Caco-2 (cell line): ENCODE results near the gene COL13A1. TPM values are rescaled to one million over a fixed set of nuclear protein-coding genes. Genes with fewer than 3 reads are reported as not detected.
A peak's percentile ranks its signal among the peaks of the same experiment; 100 is the strongest.

Source experiments
- BruUV-seq: library from RNA; stranded (reverse); fragments of 400-500 nt; replicated peaks from 2 replicates; lab custom pipeline; 2021; lab: Mats Ljungman, UMichigan
- CTCF ChIA-PET: fragments of 300-600 bp; sonication (Branson Sonifier 250); formaldehyde crosslinking; loops from one replicate; lab custom pipeline; 2022; ENCODE audit warnings: antibody characterized with exemption; lab: Charles Lee
- POLR2A ChIA-PET: fragments of 300-600 bp; sonication (Branson Sonifier 250); formaldehyde crosslinking; loops from one replicate; lab custom pipeline; 2022; ENCODE audit warnings: antibody characterized with exemption; lab: Charles Lee
- DNase-seq, 2 experiments: peaks; one replicate each; pipeline versions ENCODE4 v3.0.0 to v3.0.0-alpha.2; 2020 to 2022
- H3K27me3 ChIP-seq: replicated peaks from 2 replicates; pipeline ENCODE4 v1.6.0; 2011; ENCODE audit warnings: low read length; ENCODE audit not compliant: control insufficient read depth, insufficient read depth
- H3K36me3 ChIP-seq: 2 replicates; pipeline ENCODE4 v1.5.1; 2011; ENCODE audit warnings: low read length; ENCODE audit not compliant: control insufficient read depth, insufficient read depth
- H3K4me1 ChIP-seq: fragments of 250-450 bp; sonication (Bioruptor Pico); 2 replicates; pipeline ENCODE4 v1.5.1; 2020; ENCODE audit warnings: mild to moderate bottlenecking
- H3K4me3 ChIP-seq: 2 replicates; pipeline ENCODE4 v1.5.1; 2011; ENCODE audit warnings: low read depth, mild to moderate bottlenecking, control low read depth, low read length
- H3K9me3 ChIP-seq: fragments of 250-450 bp; sonication (Bioruptor Pico); 2 replicates; pipeline ENCODE4 v1.5.1; 2020; ENCODE audit warnings: mild to moderate bottlenecking, moderate library complexity
- H3K27ac Mint-ChIP-seq: one replicate; pipeline ENCODE4 v1.8.0; 2022; ENCODE audit warnings: mixed read lengths; ENCODE audit not compliant: unreplicated experiment
- H3K27me3 Mint-ChIP-seq: one replicate; pipeline ENCODE4 v1.8.0; 2022; ENCODE audit warnings: mixed read lengths; ENCODE audit not compliant: insufficient read depth, unreplicated experiment
- H3K36me3 Mint-ChIP-seq: one replicate; pipeline ENCODE4 v1.8.0; 2022; ENCODE audit warnings: mild to moderate bottlenecking, mixed read lengths; ENCODE audit not compliant: insufficient read depth, unreplicated experiment
- H3K4me1 Mint-ChIP-seq: one replicate; pipeline ENCODE4 v1.8.0; 2022; ENCODE audit warnings: low read depth, mixed read lengths; ENCODE audit not compliant: unreplicated experiment
- H3K4me3 Mint-ChIP-seq: one replicate; pipeline ENCODE4 v1.8.0; 2022; ENCODE audit warnings: mild to moderate bottlenecking, moderate library complexity, mixed read lengths; ENCODE audit not compliant: unreplicated experiment
- H3K9me3 Mint-ChIP-seq: one replicate; pipeline ENCODE4 v1.8.0; 2022; ENCODE audit warnings: mixed read lengths; ENCODE audit not compliant: unreplicated experiment
- intact Hi-C: fragments of 100-400 bp; cut with micrococcal nuclease; formaldehyde crosslinking; loops from one replicate; pipeline ENCODE4 v1.10.0; 2022; ENCODE audit not compliant: unreplicated experiment
- total RNA-seq: library from RNA; stranded (reverse); gene quantifications from 2 replicates; pipeline ENCODE4 v1.2.3, GENCODE V29; 2022
- TF ChIP-seq, protein P1 (sequence below), 2 experiments: fragments of 200-600 bp in 1 of 2; IDR thresholded peaks; 1 replicate in 1 of 2; 2 replicates in 1 of 2; pipeline versions ENCODE4 v1.5.1 to v1.8.0; 2011 to 2022; ENCODE audit warnings: antibody characterized with exemption in 1 of 2, control low read depth in 1 of 2, inconsistent platforms in 1 of 2, low read depth in 1 of 2, low read length in 1 of 2, mild to moderate bottlenecking in 1 of 2, moderate library complexity in 1 of 2; ENCODE audit not compliant: insufficient read depth in 1 of 2, severe bottlenecking in 1 of 2, unreplicated experiment in 1 of 2

The COL13A1 gene
- total RNA-seq, 1 experiment from 2014 or later: not detected

DNA sequence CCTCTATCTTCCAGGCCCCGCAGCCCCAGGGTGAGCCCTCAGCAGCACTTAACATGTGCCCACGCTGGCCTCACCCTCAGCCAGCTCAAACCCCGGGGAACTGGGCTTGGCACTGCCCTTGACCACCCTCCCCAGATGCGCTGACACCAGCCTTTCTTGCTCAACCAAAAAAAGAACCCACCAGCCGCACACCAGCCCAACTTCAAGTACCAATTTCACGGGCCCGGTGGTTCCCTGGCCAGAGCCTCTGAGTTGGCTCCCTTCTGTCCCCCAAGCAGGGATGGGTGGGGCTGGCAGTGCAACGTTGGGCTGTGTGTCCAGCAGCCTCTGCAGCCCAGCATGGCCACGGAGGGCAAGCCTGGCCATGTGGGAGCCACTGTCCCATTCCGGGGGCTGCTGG is 96.3 kb downstream of the COL13A1 start:
- ChIA-PET POLR2A (no interaction called here), CTCF (interaction anchor here (5.6 to 6.0 kb wide), 2 partner anchors 14 to 18 kb away, joined by 43 to 90 read pairs; no protein-coding TSS in a partner anchor)
- no peak for DNase-seq
- Histone ChIP-seq H3K4me3 (no peak overlapping the region), H3K36me3 (no peaks in the 10 kb centered on the region), H3K27me3 (no peaks in the 10 kb centered on the region), H3K4me1 (peaks cover 37% of the 10 kb centered on the region), H3K9me3 (no peaks in the 10 kb centered on the region)
- H3K27me3 Mint-ChIP-seq: no peaks in the 10 kb centered on the region
- no peaks in the 10 kb centered on the region for H3K9me3 Mint-ChIP-seq
- TF ChIP-seq, protein P1, sequence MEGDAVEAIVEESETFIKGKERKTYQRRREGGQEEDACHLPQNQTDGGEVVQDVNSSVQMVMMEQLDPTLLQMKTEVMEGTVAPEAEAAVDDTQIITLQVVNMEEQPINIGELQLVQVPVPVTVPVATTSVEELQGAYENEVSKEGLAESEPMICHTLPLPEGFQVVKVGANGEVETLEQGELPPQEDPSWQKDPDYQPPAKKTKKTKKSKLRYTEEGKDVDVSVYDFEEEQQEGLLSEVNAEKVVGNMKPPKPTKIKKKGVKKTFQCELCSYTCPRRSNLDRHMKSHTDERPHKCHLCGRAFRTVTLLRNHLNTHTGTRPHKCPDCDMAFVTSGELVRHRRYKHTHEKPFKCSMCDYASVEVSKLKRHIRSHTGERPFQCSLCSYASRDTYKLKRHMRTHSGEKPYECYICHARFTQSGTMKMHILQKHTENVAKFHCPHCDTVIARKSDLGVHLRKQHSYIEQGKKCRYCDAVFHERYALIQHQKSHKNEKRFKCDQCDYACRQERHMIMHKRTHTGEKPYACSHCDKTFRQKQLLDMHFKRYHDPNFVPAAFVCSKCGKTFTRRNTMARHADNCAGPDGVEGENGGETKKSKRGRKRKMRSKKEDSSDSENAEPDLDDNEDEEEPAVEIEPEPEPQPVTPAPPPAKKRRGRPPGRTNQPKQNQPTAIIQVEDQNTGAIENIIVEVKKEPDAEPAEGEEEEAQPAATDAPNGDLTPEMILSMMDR (IDR thresholded peaks at IDR 0.05; ENCODE audit: insufficient read depth in 1 of 2, low read depth in 1 of 2, low read length in 1 of 2, severe bottlenecking in 1 of 2, unreplicated experiment in 1 of 2): no peak
- BruUV-seq: no TSS peak
- peaks cover 29% of the 10 kb centered on the region for H3K4me1 Mint-ChIP-seq
- H3K4me3 Mint-ChIP-seq: no peak overlapping the region
- H3K36me3 Mint-ChIP-seq: no peaks in the 10 kb centered on the region
- intact Hi-C loops: no loop called here
- H3K27ac Mint-ChIP-seq: peak overlapping the region; percentile 6

DNA sequence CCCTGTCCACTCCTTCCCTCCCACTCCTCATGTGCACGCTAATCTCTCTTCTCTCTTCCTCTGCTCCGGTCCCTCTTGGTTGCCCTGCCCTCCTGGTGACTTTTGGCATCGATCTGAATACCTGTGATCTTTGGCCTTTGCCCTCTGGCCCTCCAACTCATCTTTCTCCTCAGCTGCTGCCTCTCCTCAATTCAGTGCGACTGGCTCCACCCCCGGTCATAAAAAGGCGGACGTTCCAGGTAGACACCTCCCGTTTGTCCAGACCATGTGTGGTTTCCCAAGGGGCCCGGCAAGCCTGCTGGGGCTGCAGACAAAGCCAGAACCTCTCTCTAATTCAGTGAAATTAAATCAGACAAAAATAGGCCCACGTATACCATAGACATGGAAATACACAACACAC is 96.8 kb downstream of the COL13A1 start:
- intact Hi-C loops: no loop called here
- H3K9me3 Mint-ChIP-seq: no peaks in the 10 kb centered on the region

DNA sequence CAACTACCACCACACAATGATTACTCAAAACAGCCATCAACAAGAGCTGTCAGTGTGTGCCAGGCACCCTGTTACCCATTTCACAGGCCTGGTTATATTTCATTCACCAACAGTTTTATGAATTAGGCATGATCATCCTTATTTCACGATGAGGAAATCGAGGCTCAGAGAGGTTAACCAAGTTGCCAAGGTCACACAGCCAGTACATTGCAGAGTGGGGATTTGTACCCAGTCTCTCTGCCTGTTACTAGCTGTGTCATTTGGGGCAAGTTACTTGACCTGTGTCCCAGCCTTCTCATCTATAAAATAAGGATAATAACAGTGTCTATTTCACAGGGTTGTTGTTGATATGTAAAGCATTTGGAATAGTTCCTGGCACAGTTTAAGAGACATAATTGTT is 97.2 kb downstream of the COL13A1 start:
- no peaks in the 10 kb centered on the region for H3K9me3 Mint-ChIP-seq
- TF ChIP-seq, protein P1 (IDR thresholded peaks at IDR 0.05; ENCODE audit: insufficient read depth in 1 of 2, low read depth in 1 of 2, low read length in 1 of 2, severe bottlenecking in 1 of 2, unreplicated experiment in 1 of 2): no peak
- BruUV-seq: no TSS peak
- Histone ChIP-seq H3K4me1 (peaks cover 37% of the 10 kb centered on the region), H3K36me3 (no peaks in the 10 kb centered on the region), H3K27me3 (no peaks in the 10 kb centered on the region), H3K4me3 (no peak overlapping the region), H3K9me3 (no peaks in the 10 kb centered on the region)
- peak overlapping the region; percentile 6 for H3K27ac Mint-ChIP-seq
- intact Hi-C loops: no loop called here
- peaks cover 29% of the 10 kb centered on the region for H3K4me1 Mint-ChIP-seq
- H3K27me3 Mint-ChIP-seq: no peaks in the 10 kb centered on the region
- ChIA-PET POLR2A (no interaction called here), CTCF (interaction anchor here (0.5 to 6.0 kb wide), 5 partner anchors 12 to 392 kb away, joined by 3 to 90 read pairs (median 6); no protein-coding TSS in a partner anchor)
- no peaks in the 10 kb centered on the region for H3K36me3 Mint-ChIP-seq
- no peak for DNase-seq
- H3K4me3 Mint-ChIP-seq: no peak overlapping the region

More for the DNA sequence above, 96.8 kb downstream of the COL13A1 start:
- ChIA-PET CTCF (interaction anchor here (5.6 to 6.0 kb wide), 2 partner anchors 15 to 18 kb away, joined by 43 to 90 read pairs; no protein-coding TSS in a partner anchor), POLR2A (no interaction called here)
- no peaks in the 10 kb centered on the region for H3K27me3 ChIP-seq
- DNase-seq: peak; percentile 77 to 88
- TF ChIP-seq, protein P1 (IDR thresholded peaks at IDR 0.05; ENCODE audit: insufficient read depth in 1 of 2, low read depth in 1 of 2, low read length in 1 of 2, severe bottlenecking in 1 of 2, unreplicated experiment in 1 of 2): no peak
- H3K4me1 ChIP-seq: peaks cover 37% of the 10 kb centered on the region
- H3K4me3 ChIP-seq: no peak overlapping the region
- no TSS peak for BruUV-seq
- Mint-ChIP-seq H3K27me3 (no peaks in the 10 kb centered on the region), H3K27ac (peak overlapping the region; percentile 6), H3K4me3 (no peak overlapping the region), H3K36me3 (no peaks in the 10 kb centered on the region), H3K4me1 (peaks cover 29% of the 10 kb centered on the region)
- no peaks in the 10 kb centered on the region for H3K9me3 ChIP-seq
- no peaks in the 10 kb centered on the region for H3K36me3 ChIP-seq
